SK-N-SH treated with all-trans-retinoic acid at 6 μM for 48 hours (cell line): ENCODE measurements around the gene FYN.

ENCODE experiments used
- ATAC-seq: fragments of 200-7000 bp; cut with Tn5 transposase; 3 replicates; pipeline ENCODE4 v1.9.1; 2020; ENCODE audit warnings: mild to moderate bottlenecking, moderate library complexity
- BACH2 ChIP-seq: fragments of 250-450 bp; sonication (Bioruptor Pico); IDR thresholded peaks from 2 replicates; pipeline ENCODE4 v1.9.0; 2021; ENCODE audit warnings: mild to moderate bottlenecking, borderline replicate concordance
- CREB5 ChIP-seq: fragments of 250-450 bp; sonication (Bioruptor Pico); IDR thresholded peaks from 2 replicates; pipeline ENCODE4 v1.5.1; 2020; ENCODE audit warnings: low read depth, mild to moderate bottlenecking, moderate library complexity
- CSDC2 ChIP-seq: fragments of 250-450 bp; sonication (Bioruptor Pico); IDR thresholded peaks from 2 replicates; pipeline ENCODE4 v1.5.0; 2020; ENCODE audit warnings: mild to moderate bottlenecking, moderate library complexity
- CSRNP3 ChIP-seq: fragments of 250-450 bp; sonication (Bioruptor Pico); IDR thresholded peaks from 2 replicates; pipeline ENCODE4 v1.5.1; 2021; ENCODE audit warnings: mild to moderate bottlenecking, moderate library complexity
- GLIS3 ChIP-seq: fragments of 250-450 bp; sonication (Bioruptor Pico); IDR thresholded peaks from 2 replicates; pipeline ENCODE4 v1.5.0; 2020; ENCODE audit warnings: mild to moderate bottlenecking, moderate library complexity
- OSR1 ChIP-seq: fragments of 250-450 bp; sonication (Bioruptor Pico); IDR thresholded peaks from 2 replicates; pipeline ENCODE4 v1.8.0; 2022; ENCODE audit warnings: moderate library complexity, mild to moderate bottlenecking, inconsistent platforms
- PATZ1 ChIP-seq: fragments of 250-450 bp; sonication (Bioruptor Pico); IDR thresholded peaks from 2 replicates; pipeline ENCODE4 v1.8.0; 2020; ENCODE audit warnings: mild to moderate bottlenecking, moderate library complexity, borderline replicate concordance
- PPARA ChIP-seq: fragments of 250-450 bp; sonication (Bioruptor Pico); IDR thresholded peaks from 2 replicates; pipeline ENCODE4 v1.5.0; 2020; ENCODE audit warnings: mild to moderate bottlenecking, borderline replicate concordance
- RARB ChIP-seq: fragments of 250-450 bp; sonication (Bioruptor Pico); IDR thresholded peaks from 2 replicates; pipeline ENCODE4 v1.8.0; 2021; ENCODE audit warnings: mild to moderate bottlenecking, moderate library complexity
- SNAI2 ChIP-seq: fragments of 250-450 bp; sonication (Bioruptor Pico); IDR thresholded peaks from 2 replicates; pipeline ENCODE4 v1.5.0; 2020; ENCODE audit warnings: mild to moderate bottlenecking, moderate library complexity
- TCF4 ChIP-seq: fragments of 250-450 bp; sonication (Bioruptor Pico); IDR thresholded peaks from 2 replicates; pipeline ENCODE4 v1.8.0; 2021; ENCODE audit warnings: mild to moderate bottlenecking, moderate library complexity, borderline replicate concordance
- TOX ChIP-seq: fragments of 250-450 bp; sonication (Bioruptor Pico); IDR thresholded peaks from 2 replicates; pipeline ENCODE4 v1.8.0; 2021; ENCODE audit warnings: mild to moderate bottlenecking, moderate library complexity, borderline replicate concordance
- TSHZ2 ChIP-seq: fragments of 250-450 bp; sonication (Bioruptor Pico); IDR thresholded peaks from 2 replicates; pipeline ENCODE4 v1.5.0; 2020; ENCODE audit warnings: mild to moderate bottlenecking, moderate library complexity
- ZC3H10 ChIP-seq: fragments of 250-450 bp; sonication (Bioruptor Pico); IDR thresholded peaks from 2 replicates; pipeline ENCODE4 v1.5.1; 2021; ENCODE audit warnings: mild to moderate bottlenecking, moderate library complexity
- ZFP3 ChIP-seq: fragments of 250-450 bp; sonication (Bioruptor Pico); IDR thresholded peaks from 2 replicates; pipeline ENCODE4 v1.5.0; 2020; ENCODE audit warnings: mild to moderate bottlenecking, moderate library complexity
- ZFP30 ChIP-seq: fragments of 450-650 bp; formaldehyde crosslinking; IDR thresholded peaks from 2 replicates; pipeline ENCODE4 v1.5.0; 2022; ENCODE audit warnings: mild to moderate bottlenecking, moderate library complexity
- ZNF565 ChIP-seq: fragments of 450-650 bp; formaldehyde crosslinking; conservative IDR thresholded peaks from 2 replicates; pipeline ENCODE4 v1.5.0; 2020; ENCODE audit warnings: low read depth, mild to moderate bottlenecking, moderate library complexity
- ZNF70 ChIP-seq: fragments of 450-650 bp; formaldehyde crosslinking; IDR thresholded peaks from 2 replicates; pipeline ENCODE4 v1.5.0; 2020; ENCODE audit warnings: mild to moderate bottlenecking, moderate library complexity
- ZNF8 ChIP-seq: fragments of 450-650 bp; formaldehyde crosslinking; IDR thresholded peaks from 2 replicates; pipeline ENCODE4 v1.5.0; 2020; ENCODE audit warnings: mild to moderate bottlenecking, moderate library complexity

Gene FYN

GRCh38 chr6:111870051-111870741 lies 3.1 kb downstream of the FYN start:
- no peak for TF ChIP-seq ZFP3 (CRISPR knock-in tag)
- TF ChIP-seq ZNF8: no peak
- TF ChIP-seq BACH2 (CRISPR knock-in tag): no peak
- TF ChIP-seq TCF4: no peak
- TF ChIP-seq SNAI2 (CRISPR knock-in tag): no peak
- ATAC-seq: no peak

- TF ChIP-seq RARB (CRISPR knock-in tag) (no peak), ZFP3 (CRISPR knock-in tag) (no peak)
- no peak for ATAC-seq
Observed at GRCh38 chr6:111866857-111867256, 6.4 kb downstream of the FYN start.

- TF ChIP-seq ZNF565 (CRISPR knock-in tag): no peak
- no peak for ATAC-seq
Observed at GRCh38 chr6:111865909-111866546, 7.2 kb downstream of the FYN start.

GRCh38 chr6:111865049-111865585 lies 8.1 kb downstream of the FYN start:
- ATAC-seq: no peak
- TF ChIP-seq BACH2 (CRISPR knock-in tag) (no peak), ZFP30 (CRISPR knock-in tag) (no peak), GLIS3 (CRISPR knock-in tag) (no peak), CSRNP3 (CRISPR knock-in tag) (no peak), PATZ1 (CRISPR knock-in tag) (no peak), CREB5 (CRISPR knock-in tag) (no peak), TCF4 (no peak), SNAI2 (CRISPR knock-in tag) (no peak), ZNF70 (CRISPR knock-in tag) (no peak), TSHZ2 (CRISPR knock-in tag) (no peak), ZC3H10 (CRISPR knock-in tag) (no peak), TOX (CRISPR knock-in tag) (no peak), OSR1 (no peak), PPARA (CRISPR knock-in tag) (no peak), CSDC2 (no peak)
